Caki2 (cell line): Measurements from ENCODE around the gene TANGO2. TPM values are rescaled to one million over a fixed set of nuclear protein-coding genes. Genes with fewer than 3 reads are reported as not detected.

Experiments used
- DNase-seq: peaks from one replicate; pipeline ENCODE4 v3.0.0-alpha.2; 2015; ENCODE audit warnings: low read depth
- in situ Hi-C: cut with HindIII; loops from 2 replicates; pipeline ENCODE4 v1.10.0; 2016; ENCODE audit warnings: low sequenced_read_pairs, low pct_unique_long_range_greater_than_20kb, mixed read lengths
- total RNA-seq: library from RNA; depleted of rRNA; stranded (reverse); fragments of >200 nt; shearing (Covaris generic); gene quantifications from 2 replicates; pipeline ENCODE4 v1.2.3, GENCODE V29; 2014; ENCODE audit warnings: low replicate concordance

Gene TANGO2
- total RNA-seq, 1 experiment from 2014 or later, result 55.2 TPM

DNA sequence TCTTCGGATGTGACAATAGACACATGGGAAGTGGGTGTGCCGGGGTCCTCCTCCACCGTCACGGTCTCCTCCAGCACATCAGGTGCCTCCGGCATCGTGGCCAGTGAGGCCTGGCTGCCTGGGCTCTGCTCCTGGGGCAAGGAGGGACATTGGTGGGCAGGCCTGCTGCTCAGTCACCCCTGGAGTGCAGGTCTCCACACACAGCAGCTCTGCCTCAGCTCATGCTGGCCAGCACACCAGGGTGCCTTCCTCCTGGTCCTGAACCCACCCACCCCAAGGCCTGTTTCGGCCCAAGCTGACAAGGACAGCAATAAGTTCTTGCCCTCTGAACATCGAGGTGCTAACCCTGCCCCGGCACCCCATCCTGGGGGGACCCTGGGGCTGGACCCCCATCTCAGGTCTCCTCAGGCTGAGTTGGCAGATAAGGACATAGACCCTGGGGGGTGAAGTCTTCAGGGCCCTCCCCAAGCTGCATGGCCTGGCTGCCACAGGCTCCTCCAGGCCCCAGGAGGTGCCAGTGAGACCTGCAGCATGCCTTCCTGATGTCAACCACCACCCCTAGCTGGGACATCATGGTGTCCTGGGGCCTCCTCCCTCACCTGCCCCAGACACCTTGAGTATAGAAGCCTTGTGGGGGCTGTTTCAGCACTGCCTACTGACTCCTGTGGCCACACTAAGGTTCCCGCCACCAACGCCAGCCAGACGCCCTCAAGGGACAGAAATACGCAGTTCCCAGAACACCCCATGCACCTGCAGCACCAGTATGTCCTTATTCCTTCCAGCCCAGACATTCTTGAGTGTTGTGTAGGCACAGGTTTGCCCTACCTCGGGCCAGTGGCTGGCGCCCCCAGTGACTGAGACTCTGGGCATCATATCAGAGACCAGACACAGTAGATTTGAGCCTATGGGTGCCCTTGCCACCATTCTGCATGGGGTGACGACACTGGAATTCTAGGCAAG is 38.7 kb upstream of the TANGO2 start:
- in situ Hi-C loops, result no loop called here
- DNase-seq, result no peak

DNA sequence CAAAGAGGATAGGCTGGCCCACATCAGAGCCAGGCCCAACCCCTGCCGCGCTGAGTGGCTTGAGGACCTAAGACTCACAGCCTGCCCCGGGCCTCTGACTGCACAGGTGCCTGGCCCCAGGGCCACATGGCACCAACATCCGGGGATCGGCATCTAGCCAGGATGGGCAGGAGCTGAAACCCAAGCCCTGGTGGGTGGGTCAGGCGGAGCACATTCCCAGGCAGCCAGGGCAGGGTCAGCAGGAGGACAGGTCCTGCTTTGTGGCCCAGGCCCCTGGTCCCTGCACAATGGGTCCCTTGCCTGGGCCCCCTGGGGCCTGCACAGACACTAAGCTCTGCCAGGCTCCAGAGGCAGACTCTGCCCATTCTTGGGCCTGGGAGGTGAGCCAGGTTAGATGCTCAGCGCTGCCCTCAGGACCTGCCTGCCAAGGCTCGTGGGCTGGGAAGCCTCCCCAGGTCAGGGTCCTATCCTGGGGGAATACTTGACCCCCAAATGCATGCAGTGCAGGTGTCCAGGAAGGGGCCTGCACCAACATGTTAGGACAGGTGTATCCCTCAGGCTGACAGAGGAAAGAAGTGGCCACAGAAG is 37.8 kb upstream of the TANGO2 start:
- in situ Hi-C loops, result no loop called here
- DNase-seq, result no peak

- no peak for DNase-seq
These were observed 37.2 kb upstream of the TANGO2 start for GRCh38 chr22:19983741-19984140.

DNA sequence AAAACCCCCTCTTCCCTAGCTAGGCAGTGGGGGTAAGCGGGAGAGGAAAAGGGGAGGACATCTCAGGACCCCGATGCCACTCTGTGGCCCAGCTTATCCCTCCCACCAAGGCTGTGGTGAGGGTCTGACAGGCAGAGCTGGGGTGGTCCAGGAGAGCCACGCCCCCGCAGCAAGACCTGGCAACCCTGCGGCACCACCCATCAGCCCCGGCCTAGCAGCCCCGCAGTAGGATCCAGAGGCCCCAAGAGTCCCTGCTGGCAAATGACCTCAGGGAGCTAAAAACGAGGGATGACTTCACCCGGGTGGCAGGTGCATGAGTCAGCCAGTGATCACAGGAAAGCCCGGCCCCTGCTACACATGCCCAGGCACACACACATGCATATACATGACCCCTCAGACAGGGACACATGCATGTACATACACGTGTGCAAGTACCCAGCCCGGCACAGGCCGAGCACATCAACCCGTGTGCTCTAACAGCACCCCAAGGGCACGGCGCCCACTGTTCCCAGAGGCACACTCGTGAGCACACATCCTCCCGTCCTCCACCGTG is 36.6 kb upstream of the TANGO2 start:
- peak; percentile 66 for DNase-seq
- in situ Hi-C loops, result no loop called here

More at GRCh38 chr22:19983741-19984140, 37.2 kb upstream of the TANGO2 start:
- in situ Hi-C loops, result no loop called here

GRCh38 chr22:19984851-19985811 is 35.8 kb upstream of the TANGO2 start:
- in situ Hi-C loops, result no loop called here

GRCh38 chr22:19986011-19986409 is 34.9 kb upstream of the TANGO2 start:
- in situ Hi-C loops, result no loop called here
- no peak for DNase-seq

More at GRCh38 chr22:19984851-19985811, 35.8 kb upstream of the TANGO2 start:
- no peak for DNase-seq

DNA sequence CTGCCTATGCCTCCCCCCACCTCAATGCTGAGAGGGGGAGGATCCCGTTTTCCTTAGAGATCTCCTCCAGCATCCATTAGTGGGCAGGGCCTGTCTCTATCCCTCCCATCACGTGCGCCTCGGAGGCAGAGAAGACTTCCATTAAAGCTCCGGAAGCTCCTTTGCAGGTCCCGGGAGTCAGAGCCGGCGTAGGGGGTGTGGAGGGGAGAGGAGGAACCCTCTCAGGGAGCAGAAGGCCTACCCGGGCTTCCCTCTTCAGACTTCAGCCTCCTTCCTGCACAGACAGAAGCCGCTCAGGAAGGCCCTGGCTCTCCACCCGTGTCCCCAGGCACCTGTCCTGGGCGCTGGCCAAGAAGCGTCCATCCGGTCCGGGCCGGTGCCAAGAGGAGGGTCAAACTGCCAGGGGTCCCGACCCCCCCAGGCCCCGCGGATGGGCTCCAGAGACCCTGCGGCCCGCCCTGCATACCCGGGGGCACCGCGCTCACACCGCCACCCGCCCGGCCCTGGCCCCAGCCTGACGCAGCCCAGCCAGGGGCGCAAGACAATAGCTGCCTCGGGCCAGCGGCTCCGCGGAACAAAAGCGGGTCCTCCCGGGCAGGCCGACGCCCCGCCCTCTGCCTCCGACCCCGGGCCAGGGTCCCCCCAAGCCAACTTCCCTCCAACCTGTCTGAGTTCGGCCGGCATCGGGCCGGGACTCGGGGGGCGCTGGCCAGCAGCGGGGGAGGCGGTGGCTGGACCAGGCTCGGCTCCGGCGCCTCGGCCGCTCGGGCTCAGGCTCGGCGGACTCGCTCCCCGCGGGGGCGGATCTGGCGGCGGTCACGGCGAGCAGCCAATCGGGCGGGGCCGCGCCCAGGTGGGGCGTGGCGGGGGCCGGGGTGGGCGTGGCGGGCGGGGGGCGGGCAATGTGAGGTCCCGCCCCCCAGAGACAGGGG is 34.2 kb upstream of the TANGO2 start:
- in situ Hi-C loops, result no loop called here
- DNase-seq, result peak; percentile 66

DNA sequence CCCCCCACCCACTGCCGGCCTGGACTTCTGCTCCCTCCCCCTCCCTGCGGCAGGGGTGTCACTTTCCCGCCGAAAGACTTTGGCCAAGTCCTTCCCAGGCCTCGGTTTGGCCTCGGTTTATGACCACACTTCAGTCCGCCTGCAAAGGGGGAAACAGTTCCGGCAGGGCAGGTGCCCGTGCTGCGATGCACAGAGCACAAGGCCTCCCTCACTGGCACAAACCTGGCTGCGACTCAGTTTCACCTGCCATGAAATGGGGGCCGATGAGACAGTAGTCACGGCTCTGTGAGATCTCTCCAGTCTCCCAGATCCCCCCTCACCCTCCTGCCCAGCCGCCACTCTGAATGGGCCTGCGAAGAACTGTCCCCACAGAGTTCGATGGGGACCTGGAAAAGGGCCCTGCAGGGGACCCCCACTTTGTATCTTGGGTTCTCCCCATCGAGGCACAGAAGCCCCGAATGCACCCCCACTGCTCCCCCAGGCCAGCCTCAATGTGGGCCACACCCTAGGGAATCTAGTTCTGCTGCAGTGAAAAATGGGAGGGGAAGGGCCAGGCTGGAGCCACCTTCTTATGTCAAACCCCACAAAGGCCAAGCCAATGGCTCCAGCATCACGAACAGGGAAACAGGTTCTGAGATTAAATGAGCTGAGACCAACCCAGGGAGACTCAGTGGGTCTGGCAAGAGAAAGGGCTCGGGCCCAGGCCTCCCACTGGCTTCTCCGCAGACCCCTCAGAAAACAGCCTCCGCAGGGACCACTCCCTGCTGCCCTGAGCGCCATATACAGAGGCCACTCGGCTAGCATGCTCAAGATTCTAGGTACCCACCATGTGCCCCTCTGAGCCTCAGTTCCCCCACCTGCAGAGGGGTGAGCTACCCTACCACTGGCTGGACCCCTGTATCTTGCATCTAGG is 33.3 kb upstream of the TANGO2 start:
- no peak for DNase-seq
- in situ Hi-C loops, result no loop called here

GRCh38 chr22:19988331-19988808 is 32.5 kb upstream of the TANGO2 start:
- in situ Hi-C loops, result no loop called here
- DNase-seq, result no peak

DNA sequence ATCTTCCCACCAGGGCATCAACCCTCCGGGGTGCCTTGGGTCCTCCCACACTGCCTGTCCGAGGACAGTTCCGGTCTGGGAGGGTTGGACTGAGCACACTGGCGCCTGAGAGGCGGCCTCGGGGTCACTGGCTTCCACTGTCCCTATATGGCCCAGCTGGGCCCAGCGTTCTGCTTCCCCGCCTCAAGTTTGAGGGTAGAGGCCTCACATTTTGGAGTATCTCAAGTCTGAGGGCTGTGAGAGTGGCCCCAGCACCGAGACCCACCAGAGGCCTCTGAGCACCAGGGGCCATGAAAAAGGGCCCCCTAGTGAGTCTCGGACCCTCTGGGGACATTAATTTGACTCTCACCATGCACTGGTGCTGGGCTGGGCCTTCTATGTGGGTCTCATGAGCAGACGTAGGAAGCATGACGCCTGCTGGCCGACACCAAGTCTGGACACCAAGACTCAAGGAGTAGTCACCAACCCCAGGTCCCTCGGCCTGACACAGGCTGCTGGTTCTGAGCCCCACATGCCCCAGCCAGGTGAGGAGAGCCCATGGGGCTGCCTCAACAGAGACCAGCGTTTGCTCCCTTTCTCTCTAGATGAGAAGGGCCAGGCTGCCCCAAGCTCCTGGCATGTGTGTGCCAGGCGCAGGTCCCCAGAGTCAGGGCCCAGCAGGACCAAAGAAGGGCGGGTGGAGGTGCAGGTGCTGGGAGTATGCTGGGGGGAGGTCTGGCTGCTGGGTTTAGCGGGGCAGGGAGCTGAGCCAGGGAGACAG is 31.8 kb upstream of the TANGO2 start:
- in situ Hi-C loops, result no loop called here
- no peak for DNase-seq

DNA sequence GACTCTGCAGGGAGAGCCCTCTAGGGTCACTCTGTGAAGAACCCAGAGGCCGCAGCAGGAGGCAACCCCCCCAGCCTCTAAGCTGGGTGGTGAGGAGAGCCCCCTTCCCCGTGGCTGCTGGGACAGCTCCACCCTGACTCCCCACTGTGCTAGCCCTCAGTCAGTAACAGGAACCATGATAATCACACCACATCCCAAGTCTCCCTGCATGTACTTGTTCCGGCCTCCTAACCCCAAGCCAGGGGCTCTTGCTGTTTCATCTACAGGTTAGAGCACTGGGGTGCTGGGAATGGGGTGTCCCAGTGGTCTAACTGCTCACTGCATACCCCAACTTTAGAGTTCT is 31.2 kb upstream of the TANGO2 start:
- in situ Hi-C loops, result no loop called here
- no peak for DNase-seq

DNA sequence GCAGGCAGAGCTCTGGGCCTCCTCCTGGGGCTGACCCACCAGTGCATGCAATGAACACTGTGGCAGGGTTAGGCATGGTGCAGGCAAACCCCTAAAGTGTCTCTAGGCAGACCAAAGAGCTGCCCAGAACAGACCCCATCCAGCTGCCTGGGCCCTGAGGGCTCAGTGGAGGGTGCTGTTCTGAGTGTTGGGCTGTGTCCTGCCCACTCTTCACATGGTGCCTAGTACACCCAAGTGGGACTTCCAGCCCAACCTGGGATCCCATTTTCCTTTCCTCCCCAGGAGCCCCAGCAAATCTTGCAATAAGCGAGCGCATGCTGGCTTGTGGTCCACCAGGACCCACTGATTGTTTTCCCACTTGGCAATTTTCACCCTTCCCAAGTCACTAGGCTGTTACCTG is 30.7 kb upstream of the TANGO2 start:
- in situ Hi-C loops, result no loop called here
- no peak for DNase-seq

- no peak for DNase-seq
- in situ Hi-C loops, result no loop called here
These were observed 30.1 kb upstream of the TANGO2 start for GRCh38 chr22:19990609-19991394.

DNA sequence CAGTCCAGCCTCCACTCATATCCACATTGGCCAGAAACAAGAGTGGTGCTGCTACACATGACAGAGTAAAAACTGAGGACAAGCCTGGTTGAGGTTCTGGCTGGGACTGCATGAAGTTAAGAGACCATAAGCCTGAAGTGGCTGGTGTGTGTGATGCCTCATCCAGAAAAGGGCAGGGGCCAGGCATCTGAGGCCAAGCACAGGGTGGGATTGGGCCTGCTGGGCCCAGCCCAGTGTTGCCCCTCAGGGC is 29.6 kb upstream of the TANGO2 start:
- DNase-seq, result no peak
- in situ Hi-C loops, result no loop called here
